Lower leg skin (tissue), 3 donors: ENCODE results near the gene CREBBP.

Experiments used
- CTCF ChIP-seq, 3 donors: fragments of 450-650 bp; IDR thresholded peaks; one replicate each; pipeline ENCODE4 v1.5.1; 2016; ENCODE audit warnings: antibody characterized with exemption in 3 of 3, mild to moderate bottlenecking in 3 of 3, moderate library complexity in 2 of 3
- POLR2A ChIP-seq, 2 donors: fragments of 450-650 bp; IDR thresholded peaks; one replicate each; pipeline ENCODE4 v1.6.1; 2016 to 2017; ENCODE audit warnings: antibody characterized with exemption in 2 of 2, mild to moderate bottlenecking in 1 of 2, moderate library complexity in 1 of 2

- TF ChIP-seq CTCF (IDR thresholded peaks at IDR 0.05): no peak
- TF ChIP-seq POLR2A (IDR thresholded peaks at IDR 0.05): no peak
These were observed 18.6 kb downstream of the CREBBP start for GRCh38 chr16:3861808-3862451.
